ENCODE measurements around the gene FRAT1.

FRAT1 gene

GRCh38 chr10:97360705-97361536, 41.9 kb downstream of the FRAT1 start:
- Histone ChIP-seq H3K36me3 (ENCODE audit: insufficient read depth, low read depth, low read length) (peaks cover 89% of the 10 kb centered on the region), H3K27me3 (ENCODE audit: insufficient read depth, low read length) (no peaks in the 10 kb centered on the region), H3K4me3 (ENCODE audit: low read length) (no peak overlapping the region), H3K27ac (ENCODE audit: low read length) (no peak overlapping the region), H3K9me3 (ENCODE audit: insufficient read depth, low read depth, low read length) (no peaks in the 10 kb centered on the region), H3K4me1 (ENCODE audit: insufficient read depth, low read length) (no peaks in the 10 kb centered on the region), H3K9ac (ENCODE audit: low read depth, low read length) (no peak overlapping the region)

GRCh38 chr10:97361537-97361901, 42.4 kb downstream of the FRAT1 start:
- Histone ChIP-seq H3K4me1 (ENCODE audit: insufficient read depth, low read length) (no peaks in the 10 kb centered on the region), H3K4me3 (ENCODE audit: low read length) (no peak overlapping the region), H3K9me3 (ENCODE audit: insufficient read depth, low read depth, low read length) (no peaks in the 10 kb centered on the region), H3K27ac (ENCODE audit: low read length) (no peak overlapping the region), H3K36me3 (ENCODE audit: insufficient read depth, low read depth, low read length) (peaks cover 89% of the 10 kb centered on the region), H3K27me3 (ENCODE audit: insufficient read depth, low read length) (no peaks in the 10 kb centered on the region), H3K9ac (ENCODE audit: low read depth, low read length) (no peak overlapping the region)

GRCh38 chr10:97362310-97363033, 43.4 kb downstream of the FRAT1 start:
- H3K27me3 ChIP-seq (ENCODE audit: insufficient read depth, low read length), result no peaks in the 10 kb centered on the region
- no peaks in the 10 kb centered on the region for H3K4me1 ChIP-seq (ENCODE audit: insufficient read depth, low read length)
- H3K9ac ChIP-seq (ENCODE audit: low read depth, low read length), result no peak overlapping the region
- no peaks in the 10 kb centered on the region for H3K9me3 ChIP-seq (ENCODE audit: insufficient read depth, low read depth, low read length)
- no peak overlapping the region for H3K4me3 ChIP-seq (ENCODE audit: low read length)
- H3K27ac ChIP-seq (ENCODE audit: low read length), result no peak overlapping the region
- H3K36me3 ChIP-seq (ENCODE audit: insufficient read depth, low read depth, low read length), result peaks cover 89% of the 10 kb centered on the region

- H3K27me3 ChIP-seq (ENCODE audit: insufficient read depth, low read length), result no peaks in the 10 kb centered on the region
- H3K9ac ChIP-seq (ENCODE audit: low read depth, low read length), result no peak overlapping the region
- H3K27ac ChIP-seq (ENCODE audit: low read length), result no peak overlapping the region
- H3K4me3 ChIP-seq (ENCODE audit: low read length), result no peak overlapping the region
- H3K36me3 ChIP-seq (ENCODE audit: insufficient read depth, low read depth, low read length), result peaks cover 89% of the 10 kb centered on the region
- no peaks in the 10 kb centered on the region for H3K4me1 ChIP-seq (ENCODE audit: insufficient read depth, low read length)
- H3K9me3 ChIP-seq (ENCODE audit: insufficient read depth, low read depth, low read length), result no peaks in the 10 kb centered on the region
Observed at GRCh38 chr10:97363071-97363470, 44.0 kb downstream of the FRAT1 start.

- no peaks in the 10 kb centered on the region for H3K9me3 ChIP-seq (ENCODE audit: insufficient read depth, low read depth, low read length)
- H3K27me3 ChIP-seq (ENCODE audit: insufficient read depth, low read length), result no peaks in the 10 kb centered on the region
- H3K9ac ChIP-seq (ENCODE audit: low read depth, low read length), result no peak overlapping the region
- H3K36me3 ChIP-seq (ENCODE audit: insufficient read depth, low read depth, low read length), result peaks cover 88% of the 10 kb centered on the region
- no peaks in the 10 kb centered on the region for H3K4me1 ChIP-seq (ENCODE audit: insufficient read depth, low read length)
- H3K4me3 ChIP-seq (ENCODE audit: low read length), result no peak overlapping the region
- H3K27ac ChIP-seq (ENCODE audit: low read length), result no peak overlapping the region
Observed at GRCh38 chr10:97365761-97366351, 46.8 kb downstream of the FRAT1 start.

GRCh38 chr10:97366572-97366971, 47.5 kb downstream of the FRAT1 start:
- H3K4me1 ChIP-seq (ENCODE audit: insufficient read depth, low read length), result no peaks in the 10 kb centered on the region
- no peak overlapping the region for H3K9ac ChIP-seq (ENCODE audit: low read depth, low read length)
- H3K4me3 ChIP-seq (ENCODE audit: low read length), result no peak overlapping the region
- H3K27ac ChIP-seq (ENCODE audit: low read length), result no peak overlapping the region
- peaks cover 88% of the 10 kb centered on the region for H3K36me3 ChIP-seq (ENCODE audit: insufficient read depth, low read depth, low read length)
- no peaks in the 10 kb centered on the region for H3K9me3 ChIP-seq (ENCODE audit: insufficient read depth, low read depth, low read length)
- no peaks in the 10 kb centered on the region for H3K27me3 ChIP-seq (ENCODE audit: insufficient read depth, low read length)

GRCh38 chr10:97367126-97367649, 48.1 kb downstream of the FRAT1 start:
- peaks cover 93% of the 10 kb centered on the region for H3K36me3 ChIP-seq (ENCODE audit: insufficient read depth, low read depth, low read length)

More at GRCh38 chr10:97367126-97367649, 48.1 kb downstream of the FRAT1 start:
- no peak overlapping the region for H3K4me3 ChIP-seq (ENCODE audit: low read length)
- H3K9me3 ChIP-seq (ENCODE audit: insufficient read depth, low read depth, low read length), result no peaks in the 10 kb centered on the region
- no peaks in the 10 kb centered on the region for H3K27me3 ChIP-seq (ENCODE audit: insufficient read depth, low read length)
- H3K27ac ChIP-seq (ENCODE audit: low read length), result no peak overlapping the region
- H3K4me1 ChIP-seq (ENCODE audit: insufficient read depth, low read length), result no peaks in the 10 kb centered on the region
- no peak overlapping the region for H3K9ac ChIP-seq (ENCODE audit: low read depth, low read length)

All from iPS-20b (cell line).